ENCODE measurements around the gene KRTAP10-12.

DNA sequence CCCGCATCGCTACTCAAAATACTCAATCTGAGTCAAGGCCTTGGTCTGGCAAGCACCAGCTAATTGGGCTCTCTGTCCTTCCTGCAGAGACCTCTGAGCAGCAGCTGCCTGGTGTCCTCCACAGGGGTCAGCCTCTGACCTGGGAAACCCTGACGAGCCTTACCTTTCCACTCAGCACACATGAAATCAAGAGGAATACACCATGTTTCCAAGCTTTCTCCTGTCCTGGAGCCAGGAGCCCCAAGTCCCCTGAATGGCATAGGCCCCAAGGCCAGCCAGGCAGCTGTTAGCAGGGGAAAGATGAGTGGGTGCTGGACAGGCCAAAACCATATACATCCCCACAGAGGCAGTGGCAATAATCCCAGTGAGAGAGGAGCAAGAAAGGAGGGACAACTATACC is 41.6 kb downstream of the KRTAP10-12 start:
- TF ChIP-seq, protein P1, sequence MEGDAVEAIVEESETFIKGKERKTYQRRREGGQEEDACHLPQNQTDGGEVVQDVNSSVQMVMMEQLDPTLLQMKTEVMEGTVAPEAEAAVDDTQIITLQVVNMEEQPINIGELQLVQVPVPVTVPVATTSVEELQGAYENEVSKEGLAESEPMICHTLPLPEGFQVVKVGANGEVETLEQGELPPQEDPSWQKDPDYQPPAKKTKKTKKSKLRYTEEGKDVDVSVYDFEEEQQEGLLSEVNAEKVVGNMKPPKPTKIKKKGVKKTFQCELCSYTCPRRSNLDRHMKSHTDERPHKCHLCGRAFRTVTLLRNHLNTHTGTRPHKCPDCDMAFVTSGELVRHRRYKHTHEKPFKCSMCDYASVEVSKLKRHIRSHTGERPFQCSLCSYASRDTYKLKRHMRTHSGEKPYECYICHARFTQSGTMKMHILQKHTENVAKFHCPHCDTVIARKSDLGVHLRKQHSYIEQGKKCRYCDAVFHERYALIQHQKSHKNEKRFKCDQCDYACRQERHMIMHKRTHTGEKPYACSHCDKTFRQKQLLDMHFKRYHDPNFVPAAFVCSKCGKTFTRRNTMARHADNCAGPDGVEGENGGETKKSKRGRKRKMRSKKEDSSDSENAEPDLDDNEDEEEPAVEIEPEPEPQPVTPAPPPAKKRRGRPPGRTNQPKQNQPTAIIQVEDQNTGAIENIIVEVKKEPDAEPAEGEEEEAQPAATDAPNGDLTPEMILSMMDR (IDR thresholded peaks at IDR 0.05), result no peak
- TF ChIP-seq POLR2A (IDR thresholded peaks at IDR 0.05; ENCODE audit: low read depth), result no peak
